Suppressor macrophage (primary cell): ENCODE results near the gene ZFP3.
"Not testable (repeated sequence)": the region's sequence is repeated elsewhere in the genome, so short reads cannot be mapped to it uniquely, and the experiment has no call there.

Source experiments
- DNase-seq, 4 experiments: peaks; one replicate each; pipeline ENCODE4 v3.0.0-alpha.2; 2020 to 2022

The ZFP3 gene

DNA sequence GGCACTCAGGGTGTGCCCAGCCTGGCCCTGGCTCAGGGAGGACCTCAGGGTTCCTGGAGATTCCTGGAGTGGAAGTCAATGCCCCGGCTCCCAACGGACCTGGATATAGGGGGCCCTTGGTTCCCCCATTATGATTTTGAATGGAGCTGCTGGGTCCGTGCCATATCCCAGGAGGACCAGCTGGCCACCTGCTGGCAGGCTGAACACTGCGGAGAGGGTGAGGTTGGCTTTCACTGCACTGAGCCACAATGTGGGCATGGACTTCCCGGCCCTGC is 61.1 kb downstream of the ZFP3 start:
- no peak for DNase-seq

DNA sequence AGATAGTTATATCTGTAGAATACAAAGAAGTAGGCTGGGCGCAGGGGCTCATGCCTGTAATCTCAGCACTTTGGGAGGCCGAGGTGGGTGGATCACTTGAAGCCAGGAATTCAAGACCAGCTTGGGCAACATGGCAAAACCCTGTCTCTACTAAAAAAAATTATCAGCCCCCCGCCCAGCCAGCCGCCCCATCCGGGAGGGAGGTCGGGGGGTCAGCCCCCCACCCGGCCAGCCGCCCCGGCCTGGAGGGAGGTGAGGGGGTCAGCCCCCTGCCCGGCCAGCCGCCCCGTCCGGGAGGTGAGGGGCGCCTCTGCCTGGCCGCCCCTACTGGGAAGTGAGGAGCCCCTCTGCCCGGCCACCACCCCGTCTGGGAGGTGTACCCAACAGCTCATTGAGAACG is 64.6 kb downstream of the ZFP3 start:
- not testable (repeated sequence) for DNase-seq
